Frontal cortex (tissue), 4 donors: ENCODE results near the gene PID1. TPM values are rescaled to one million over a fixed set of nuclear protein-coding genes. Genes with fewer than 3 reads are reported as not detected.
"Not testable (repeated sequence)": the region's sequence is repeated elsewhere in the genome, so short reads cannot be mapped to it uniquely, and the experiment has no call there.

Source experiments
- DNase-seq, 2 donors: peaks; one replicate each; pipeline ENCODE4 v3.0.0; 2012; ENCODE audit warnings: low spot score in 2 of 2
- FAIRE-seq: peaks from 2 replicates; lab custom pipeline; 2012; peaks lifted over from hg19 to GRCh38; lab: Jason Lieb, UNC
- total RNA-seq: library from RNA; depleted of rRNA; stranded (reverse); fragments of >200 nt; gene quantifications from one replicate; pipeline ENCODE4 v1.2.3, GENCODE V29; 2014
- donor health status: control.
- donor health status: control.
- donor health status: control.

The PID1 gene
- total RNA-seq, 1 donor from 2014 or later: 36.7 TPM

DNA sequence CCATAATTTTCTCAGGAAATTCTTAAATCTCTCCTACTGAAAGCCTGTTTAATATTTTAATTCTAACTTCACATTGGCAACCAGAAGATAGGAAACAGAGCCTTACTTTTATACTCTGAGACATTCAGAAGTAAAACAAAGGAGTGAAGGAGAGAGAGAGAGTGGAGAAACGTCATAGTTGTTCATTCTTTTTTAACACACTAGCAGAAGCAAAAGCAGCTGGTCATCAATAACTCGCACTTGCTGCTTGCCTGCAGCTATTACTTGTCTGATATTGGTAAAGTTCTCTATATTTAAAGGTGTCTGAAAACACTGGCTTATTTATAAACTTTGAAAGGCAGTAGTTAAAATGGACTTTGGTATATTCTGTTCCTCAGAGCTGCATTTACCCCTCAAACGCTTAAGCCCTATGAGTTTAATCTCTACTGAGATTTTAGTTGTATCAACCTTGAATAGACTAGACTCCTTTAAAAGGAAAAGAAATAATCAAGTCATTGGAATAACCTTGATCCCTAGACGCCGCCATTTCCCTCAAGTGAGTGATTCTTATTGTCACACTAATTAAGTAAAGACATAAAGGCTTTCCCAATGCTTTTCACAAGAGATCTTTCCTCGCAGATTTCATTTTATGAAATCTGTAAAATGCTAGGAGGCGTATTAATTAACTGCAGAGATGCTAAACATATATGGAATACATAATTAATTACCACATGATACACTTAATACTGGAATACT is 182.0 kb downstream of the PID1 start:
- FAIRE-seq: no peak
- DNase-seq: no peak

DNA sequence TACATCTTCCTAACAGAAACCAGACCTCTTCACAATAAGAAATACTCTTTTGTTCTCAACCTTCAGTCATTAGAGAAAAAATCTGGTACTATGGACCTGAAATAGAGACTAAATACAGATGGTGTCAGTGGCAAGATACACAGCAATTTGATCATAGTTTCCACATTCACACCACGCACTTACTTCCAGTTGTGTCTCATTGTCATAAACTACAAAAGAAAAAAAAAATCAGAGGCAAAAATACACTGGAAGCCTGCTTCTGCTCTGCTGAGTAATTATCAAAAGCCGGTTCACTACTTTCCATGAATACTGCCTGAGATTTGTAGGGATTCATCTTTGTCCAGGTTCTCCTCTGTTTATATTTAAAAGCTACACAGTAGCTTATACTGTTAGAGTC is 182.6 kb downstream of the PID1 start:
- DNase-seq (no peak), FAIRE-seq (no peak)

DNA sequence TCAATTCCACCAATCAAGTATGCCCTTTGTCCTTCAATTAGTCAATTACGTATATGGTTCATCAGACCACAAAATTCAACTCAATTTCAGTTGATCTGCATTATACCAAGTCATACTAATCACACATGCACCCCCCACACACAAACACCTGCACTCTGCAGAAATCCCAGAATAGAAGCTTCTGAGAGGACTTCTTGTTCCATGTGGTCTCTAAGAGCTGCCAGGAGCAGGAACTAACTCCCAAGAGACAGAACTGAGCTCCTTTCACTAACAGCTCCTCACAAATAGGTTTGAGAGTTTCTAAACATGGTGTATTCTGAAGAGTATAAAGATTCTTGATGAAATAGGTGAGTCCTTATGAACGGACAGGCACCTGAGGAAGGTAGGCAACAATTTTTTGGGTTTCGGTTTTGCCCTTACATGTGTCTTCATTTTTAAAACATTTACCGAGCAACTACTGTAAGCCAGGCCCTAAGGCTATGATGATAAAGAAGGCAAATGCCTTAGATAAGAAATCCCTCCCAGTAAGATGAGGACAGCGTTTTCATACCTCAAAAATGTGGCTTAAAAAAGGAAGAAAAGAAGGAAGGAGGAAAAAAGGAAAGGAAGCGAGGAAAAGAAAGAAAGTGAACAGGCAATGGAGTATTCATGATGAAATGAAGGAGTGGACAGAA is 183.1 kb downstream of the PID1 start:
- DNase-seq: no peak
- FAIRE-seq: no peak

DNA sequence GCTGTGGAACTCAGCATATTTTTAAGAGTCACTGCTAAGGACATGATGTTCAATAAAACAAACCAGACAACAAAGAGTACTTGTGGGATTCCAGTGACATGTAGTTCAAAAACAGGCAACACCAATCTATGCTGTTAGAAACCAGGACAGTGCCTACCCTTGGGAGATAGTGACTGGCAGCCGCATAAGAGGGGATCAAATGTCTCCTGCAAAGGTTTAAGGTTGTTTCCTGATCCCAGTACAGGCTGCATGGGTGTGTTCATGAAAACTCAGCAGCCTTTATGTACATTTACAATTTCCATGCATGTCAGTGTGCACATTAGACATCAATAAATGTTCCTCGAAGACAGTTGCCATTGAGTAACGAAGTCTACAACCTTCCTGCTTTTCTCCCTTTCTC is 183.8 kb downstream of the PID1 start:
- DNase-seq: no peak
- FAIRE-seq: no peak

DNA sequence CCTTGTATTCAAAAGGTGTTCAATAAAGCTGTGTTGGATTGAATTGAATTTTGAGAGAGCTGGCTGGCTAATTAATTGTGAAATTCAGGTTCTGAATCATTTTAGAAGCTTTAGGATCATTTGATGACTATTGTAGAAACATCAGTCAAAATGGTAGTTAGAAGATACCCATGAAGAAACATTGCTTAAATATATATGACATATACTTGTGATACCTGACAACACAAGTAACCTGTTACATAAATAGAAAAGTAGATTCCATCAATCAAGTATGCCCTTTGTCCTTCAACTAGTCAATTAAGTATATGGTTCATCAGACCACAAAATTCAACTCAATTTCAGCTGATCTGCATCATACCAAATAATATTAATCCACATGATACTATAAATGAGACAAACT is 185.6 kb downstream of the PID1 start:
- no peak for FAIRE-seq

DNA sequence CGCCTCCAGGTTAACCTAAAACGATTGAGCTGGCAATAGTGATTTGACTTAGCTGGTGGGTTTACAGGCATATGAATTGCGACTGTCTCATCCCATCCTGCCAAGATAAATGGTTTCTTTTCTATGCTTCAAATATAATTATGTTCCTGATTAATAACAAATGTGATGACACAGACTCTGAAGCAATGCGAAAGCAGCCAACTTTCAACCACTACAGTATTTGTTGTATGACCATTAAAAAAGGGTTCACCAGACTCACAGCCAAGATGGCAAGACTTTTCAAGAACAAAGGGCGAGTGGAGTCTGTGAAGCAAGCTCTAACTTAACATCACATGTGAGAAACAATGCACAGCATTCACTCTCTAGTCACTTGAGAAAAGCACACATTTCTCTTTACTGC is 186.6 kb downstream of the PID1 start:
- FAIRE-seq (no peak), DNase-seq (no peak)

More for the DNA sequence above, 185.6 kb downstream of the PID1 start:
- DNase-seq: no peak

DNA sequence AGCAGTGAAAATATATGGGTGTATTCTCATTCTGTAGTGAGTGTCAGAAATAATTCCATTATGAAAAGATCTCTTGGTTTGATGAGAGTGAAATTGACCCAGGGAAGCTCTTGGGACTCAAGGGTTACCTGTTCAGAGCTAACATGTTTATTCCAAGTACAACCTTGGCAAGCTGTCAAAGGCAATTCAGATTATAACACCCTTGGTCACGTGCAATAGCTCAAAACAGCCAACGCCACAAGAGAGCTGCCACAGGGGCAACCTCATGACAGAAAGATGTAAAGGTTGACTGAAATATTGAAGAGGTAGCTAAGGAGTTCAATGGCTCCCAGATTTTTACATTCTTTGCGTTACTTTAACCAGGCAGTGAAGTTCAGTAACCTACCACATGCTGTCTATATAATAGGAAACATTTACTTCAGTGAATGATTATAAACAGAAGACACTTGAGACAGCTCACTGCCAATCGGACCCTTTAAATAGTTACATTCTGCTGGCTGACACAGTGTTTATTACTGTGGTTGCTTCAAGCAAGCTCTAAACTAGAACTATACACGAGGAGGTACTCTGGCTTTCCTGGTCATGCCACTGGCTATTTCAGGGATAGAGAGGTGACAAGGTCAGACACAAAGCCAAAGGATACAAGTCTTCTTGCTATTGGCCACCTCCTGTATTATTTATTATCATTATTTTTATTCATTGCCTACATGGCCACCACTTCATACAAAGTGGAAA is 187.3 kb downstream of the PID1 start:
- DNase-seq: no peak
- FAIRE-seq: no peak

DNA sequence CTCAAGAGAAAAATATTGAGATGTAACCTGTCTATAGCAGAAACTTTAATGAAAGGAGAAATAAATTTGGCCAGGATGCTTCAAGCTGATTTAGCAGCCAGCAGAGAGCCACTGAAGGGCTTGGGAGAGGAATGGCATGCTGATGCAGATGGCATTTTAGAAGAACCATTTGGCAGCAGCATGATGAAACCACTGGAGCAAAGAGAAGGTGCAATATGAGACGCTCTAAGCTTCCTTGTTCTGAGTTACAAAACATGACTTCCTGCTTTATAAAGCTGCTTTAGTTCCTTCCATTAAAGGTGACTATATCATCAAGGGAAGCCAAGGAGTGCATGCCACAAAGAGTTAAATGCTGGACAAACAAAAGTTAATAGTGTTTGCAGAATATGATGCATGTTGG is 189.7 kb downstream of the PID1 start:
- FAIRE-seq (no peak), DNase-seq (no peak)

DNA sequence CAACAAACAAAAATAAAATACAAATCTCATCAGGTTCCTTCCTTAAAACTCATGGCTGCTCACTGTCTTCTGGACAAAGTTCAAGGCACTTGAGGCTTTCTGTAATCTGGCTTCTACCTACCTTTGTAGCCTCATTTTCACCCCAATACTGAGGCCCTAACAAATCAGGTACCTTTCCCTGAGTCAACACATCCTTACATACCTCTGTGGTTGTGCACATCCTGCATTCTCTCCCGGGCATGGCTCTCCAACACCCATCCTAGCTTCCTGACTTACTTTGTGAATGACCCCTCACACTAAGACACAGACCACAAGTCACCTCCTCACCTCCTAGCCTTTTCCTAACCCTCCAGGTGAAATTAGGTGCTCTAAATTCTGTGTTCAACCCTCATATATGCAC is 190.9 kb downstream of the PID1 start:
- DNase-seq (no peak), FAIRE-seq (no peak)

DNA sequence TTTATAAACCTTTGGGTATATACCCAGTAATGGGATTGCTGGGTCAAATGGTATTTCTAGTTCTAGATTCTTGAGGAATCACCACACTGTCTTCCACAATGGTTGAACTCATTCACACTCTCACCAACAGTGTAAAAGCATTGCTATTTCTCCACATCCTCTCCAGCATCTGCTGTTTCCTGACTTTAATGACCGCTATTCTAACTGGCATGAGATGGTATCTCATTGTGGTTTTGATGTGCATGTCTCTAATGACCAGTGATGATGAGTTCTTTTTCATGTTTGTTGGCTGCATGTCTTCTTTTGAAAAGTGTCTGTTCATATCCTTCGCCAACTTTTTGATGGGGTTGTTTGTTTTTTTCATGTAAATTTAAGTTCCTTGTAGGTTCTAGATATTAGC is 194.2 kb downstream of the PID1 start:
- not testable (repeated sequence) for DNase-seq, FAIRE-seq

DNA sequence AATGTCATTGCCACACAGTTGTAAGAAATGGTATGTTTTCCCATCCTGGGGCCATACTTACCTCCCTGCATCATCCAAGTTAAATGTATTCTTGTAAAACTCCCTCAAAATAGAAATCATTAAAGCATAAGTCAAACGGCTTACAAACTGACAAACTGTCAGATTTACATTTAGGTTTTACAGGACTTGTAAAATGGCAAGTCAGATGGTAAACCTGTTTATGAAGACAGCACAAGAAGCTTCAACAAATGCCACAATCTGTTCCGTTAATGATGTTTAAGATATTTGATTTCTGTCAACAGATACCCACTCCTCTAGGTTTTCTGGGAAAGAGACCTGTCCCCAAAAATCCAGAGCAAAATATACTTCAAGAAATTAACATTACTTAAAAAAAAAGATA is 197.2 kb downstream of the PID1 start:
- DNase-seq (no peak), FAIRE-seq (no peak)

DNA sequence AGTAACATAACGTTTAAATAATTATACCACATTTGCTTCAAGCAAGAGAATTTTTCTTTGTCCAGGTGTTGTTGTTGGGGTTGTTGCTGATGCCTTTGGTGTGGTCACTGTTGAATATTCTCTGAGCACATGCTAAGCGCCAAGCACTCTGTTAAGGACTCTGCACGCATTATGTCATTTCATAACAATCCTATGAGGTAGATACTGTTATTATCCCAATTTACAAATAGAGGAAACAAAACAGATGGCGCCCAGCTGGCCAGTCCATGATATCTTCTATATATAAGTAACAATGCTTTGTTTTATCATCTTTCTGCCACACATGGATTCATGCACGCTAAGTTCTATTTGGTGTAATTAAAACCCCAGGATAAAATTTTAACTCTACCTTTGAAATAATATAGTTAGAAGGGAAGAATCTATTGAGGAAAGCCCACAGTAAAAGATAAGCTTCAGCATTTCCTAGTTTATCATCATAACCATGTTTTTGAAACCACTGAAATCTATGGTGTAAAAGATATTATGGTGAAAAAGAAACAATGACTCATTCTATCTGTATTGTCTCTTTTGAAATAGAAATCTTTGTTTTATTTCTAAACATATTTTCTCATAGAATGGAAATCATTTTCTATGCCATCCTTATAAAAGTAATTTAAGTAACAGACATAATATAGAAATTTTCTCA is 199.7 kb downstream of the PID1 start:
- DNase-seq (no peak), FAIRE-seq (no peak)

DNA sequence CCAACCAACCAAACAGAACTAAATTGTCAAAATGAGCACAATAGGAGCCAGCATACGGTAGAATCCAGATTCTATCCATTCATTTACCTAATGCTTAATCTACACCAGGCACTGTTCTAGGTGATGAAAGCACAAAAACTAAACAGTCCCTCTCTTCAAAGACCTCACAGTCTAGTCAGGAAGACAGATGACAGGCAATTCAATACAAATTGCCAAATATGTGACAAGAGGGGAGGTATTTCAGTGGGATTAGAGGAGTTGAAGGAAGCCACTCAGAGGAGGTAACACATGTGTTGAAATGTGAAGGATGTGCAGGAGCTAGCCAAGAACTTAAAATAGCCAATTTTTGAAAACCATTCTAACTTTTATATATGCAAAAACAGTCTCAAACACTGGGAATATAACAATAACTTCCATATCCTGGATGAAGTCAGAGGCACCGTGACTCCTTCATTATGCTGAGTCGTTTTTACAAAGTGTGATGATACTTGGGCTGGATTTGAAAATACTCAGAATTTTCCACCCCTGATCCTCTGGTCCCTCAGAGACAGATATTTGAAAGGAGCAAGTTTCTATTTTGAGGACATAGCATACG is 204.9 kb downstream of the PID1 start:
- no peak for FAIRE-seq
- no peak for DNase-seq

DNA sequence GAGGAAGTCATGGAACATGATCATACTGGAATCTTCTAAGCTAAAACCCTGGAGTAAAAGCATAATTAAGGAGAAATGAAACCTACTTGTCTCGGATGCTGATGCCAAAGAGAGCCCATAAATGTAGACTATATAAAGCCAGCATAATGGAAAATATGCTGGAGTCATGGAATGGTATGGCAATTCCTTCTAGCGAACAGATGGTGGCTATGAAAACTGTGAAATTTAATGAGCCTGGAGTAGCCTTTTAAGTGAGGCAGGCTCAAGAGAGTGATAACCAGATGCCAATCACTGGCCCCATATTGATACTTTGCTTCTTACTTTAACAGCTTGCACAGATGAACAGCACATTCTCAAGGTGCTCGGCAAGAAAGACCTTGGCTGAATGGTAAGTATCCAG is 206.3 kb downstream of the PID1 start:
- no peak for DNase-seq
- FAIRE-seq: no peak

DNA sequence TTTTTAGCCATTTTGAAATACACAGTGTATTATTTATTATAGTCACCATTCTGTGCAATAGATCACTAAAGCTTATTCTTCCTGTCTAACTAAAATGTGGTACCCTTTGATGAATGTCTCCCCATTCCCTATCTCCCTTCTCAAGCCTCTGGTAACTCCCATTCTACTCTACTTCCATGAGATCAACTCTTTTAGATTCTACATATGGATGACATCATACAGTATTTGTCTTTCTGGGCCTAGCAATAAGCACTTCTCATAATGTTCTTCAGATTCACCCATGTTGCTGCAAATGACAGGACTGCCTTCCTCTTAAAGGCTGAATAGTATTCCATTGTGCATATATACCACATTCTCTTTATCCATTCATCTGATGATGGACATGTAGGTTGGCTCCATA is 210.9 kb downstream of the PID1 start:
- FAIRE-seq: no peak
- DNase-seq: no peak

DNA sequence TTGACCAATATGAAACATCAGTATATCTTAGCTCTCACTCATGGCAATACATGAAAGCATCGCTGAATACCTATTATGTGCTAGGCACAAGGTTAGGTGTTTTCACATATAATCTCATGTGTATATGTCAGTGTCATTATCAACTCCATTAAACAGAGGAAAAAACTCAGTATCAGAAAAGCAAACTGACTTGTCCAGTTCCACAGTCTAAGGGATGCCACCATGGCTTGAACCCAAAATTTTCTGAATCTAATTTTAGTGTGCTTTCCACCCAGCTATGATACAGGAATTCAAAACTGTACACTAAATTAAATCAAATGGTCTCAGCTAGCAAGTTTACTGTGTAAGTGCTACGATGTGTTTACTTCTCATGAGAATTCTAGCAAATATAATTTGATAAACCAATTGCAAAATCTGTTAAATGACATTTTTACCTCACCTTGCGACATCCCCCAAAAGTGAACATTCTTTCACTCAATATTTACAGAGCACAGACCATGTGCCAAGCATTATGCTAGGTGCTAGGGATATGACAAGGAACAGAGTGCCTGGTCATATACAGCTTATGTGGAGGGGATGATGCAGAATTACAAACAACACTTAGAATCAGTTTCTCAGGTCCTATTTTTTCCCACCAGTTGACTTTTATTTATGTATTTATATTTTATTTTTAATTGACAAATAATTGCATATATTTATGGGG is 211.6 kb downstream of the PID1 start:
- FAIRE-seq: no peak
- no peak for DNase-seq

DNA sequence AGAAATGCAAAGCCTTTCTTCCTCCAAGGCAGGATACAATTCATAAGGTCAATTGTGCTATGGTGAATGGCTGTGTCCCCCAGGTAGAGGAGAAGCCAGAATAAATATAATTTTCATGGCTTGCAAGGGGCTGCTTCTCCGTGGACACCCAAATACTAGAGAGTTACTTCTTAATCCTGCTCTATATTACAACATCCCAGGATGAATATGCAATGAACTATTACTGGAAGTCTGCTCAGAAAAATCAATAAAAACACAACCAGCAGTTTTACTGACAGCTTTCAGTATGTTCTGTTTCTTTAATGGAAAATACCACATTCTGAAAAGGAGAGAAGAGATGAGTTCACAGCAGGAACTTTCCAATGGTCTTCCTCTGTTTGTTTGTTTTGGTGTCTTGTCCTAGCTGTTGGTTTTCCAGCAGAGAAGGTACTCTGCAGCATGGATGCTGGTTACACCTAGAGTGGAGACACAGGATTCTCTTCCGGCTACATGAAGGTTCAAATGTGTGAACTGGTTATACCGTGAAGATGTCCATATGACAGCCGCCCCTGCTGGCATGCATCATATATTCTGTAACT is 213.0 kb downstream of the PID1 start:
- no peak for FAIRE-seq
- DNase-seq: no peak

DNA sequence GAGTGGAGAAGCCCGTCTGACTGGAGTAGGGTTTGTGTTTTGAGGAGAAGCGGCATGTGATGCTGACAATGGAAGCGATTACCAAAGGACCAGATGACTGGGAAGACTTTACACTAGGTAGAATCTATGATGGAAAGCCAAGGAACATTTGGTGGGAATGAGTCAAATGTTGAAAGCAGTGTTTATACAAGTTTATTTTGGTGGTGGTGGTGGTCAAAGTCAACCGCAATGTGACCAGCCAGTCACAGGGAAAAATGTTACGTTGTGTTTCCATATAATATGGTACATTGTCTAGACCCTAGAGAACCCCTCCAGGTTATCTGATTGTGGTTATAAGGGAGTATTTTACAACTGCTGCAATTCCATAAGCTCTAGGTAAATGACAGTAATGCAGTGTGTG is 216.8 kb downstream of the PID1 start:
- no peak for FAIRE-seq

DNA sequence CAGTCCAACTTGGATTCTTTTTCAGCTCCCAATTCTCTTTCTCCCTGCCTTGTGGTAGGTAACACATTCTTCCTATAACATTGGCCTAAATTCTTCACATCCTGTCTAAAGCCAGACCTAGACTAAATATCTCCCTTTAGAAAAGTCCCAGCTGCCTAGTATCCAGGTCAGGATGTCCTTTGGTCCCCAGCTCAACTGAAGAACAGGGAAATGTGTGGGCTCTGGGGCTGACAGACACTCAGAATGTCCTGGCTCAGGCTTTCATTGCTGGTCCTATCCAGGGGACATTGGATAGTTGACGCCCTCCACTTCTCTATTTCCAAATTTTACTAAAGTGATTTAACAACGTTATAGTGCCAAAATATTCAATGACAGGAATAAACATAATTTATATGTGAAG is 219.3 kb downstream of the PID1 start:
- DNase-seq: no peak
- FAIRE-seq: no peak

More for the DNA sequence above, 216.8 kb downstream of the PID1 start:
- DNase-seq: no peak
